ENCODE measurements around the gene ATE1.

DNA sequence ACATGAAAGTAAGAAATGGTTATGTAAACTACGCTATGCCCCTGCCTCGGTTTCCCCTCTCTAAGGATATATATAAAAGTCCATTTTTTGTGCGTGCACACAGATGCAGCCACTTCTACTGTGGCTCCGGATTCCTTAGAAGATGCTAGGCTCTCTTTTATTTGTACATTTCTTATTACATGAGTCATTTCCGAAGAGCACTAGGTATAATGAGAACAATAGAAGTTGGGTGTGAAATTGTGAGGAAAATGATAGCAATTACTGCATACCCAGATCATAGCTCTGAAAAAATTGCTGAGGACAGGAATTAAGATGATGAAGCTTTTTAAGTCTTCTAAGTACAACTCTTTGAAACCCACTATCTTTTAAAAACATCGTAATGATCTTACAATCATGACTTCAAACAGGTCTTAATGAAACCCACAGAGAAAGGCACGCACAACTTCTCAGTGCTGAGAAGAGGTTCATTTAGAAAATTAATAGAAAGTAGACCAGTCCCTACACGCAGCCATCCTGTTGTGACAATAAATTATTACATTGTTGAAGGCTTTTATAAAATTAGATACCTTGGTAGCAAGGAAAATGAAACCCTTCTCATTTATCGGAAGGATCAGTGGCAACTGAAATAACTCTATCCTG lies 233.4 kb downstream of the ATE1 start:
- TF ChIP-seq, protein P1, sequence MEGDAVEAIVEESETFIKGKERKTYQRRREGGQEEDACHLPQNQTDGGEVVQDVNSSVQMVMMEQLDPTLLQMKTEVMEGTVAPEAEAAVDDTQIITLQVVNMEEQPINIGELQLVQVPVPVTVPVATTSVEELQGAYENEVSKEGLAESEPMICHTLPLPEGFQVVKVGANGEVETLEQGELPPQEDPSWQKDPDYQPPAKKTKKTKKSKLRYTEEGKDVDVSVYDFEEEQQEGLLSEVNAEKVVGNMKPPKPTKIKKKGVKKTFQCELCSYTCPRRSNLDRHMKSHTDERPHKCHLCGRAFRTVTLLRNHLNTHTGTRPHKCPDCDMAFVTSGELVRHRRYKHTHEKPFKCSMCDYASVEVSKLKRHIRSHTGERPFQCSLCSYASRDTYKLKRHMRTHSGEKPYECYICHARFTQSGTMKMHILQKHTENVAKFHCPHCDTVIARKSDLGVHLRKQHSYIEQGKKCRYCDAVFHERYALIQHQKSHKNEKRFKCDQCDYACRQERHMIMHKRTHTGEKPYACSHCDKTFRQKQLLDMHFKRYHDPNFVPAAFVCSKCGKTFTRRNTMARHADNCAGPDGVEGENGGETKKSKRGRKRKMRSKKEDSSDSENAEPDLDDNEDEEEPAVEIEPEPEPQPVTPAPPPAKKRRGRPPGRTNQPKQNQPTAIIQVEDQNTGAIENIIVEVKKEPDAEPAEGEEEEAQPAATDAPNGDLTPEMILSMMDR (IDR thresholded peaks at IDR 0.05): no peak
- no peak for TF ChIP-seq POLR2A (IDR thresholded peaks at IDR 0.05)

Data from heart left ventricle (tissue), 13 donors.